HG03064 (cell line): ENCODE data around the gene HACL1.
"Not testable (repeated sequence)": the region's sequence is repeated elsewhere in the genome, so short reads cannot be mapped to it uniquely, and the experiment has no call there.

Source experiments
- ATAC-seq: cut with Tn5 transposase; IDR thresholded peaks from one replicate; pipeline ENCODE4 v1.9.1; 2021; ENCODE audit warnings: low read depth; ENCODE audit not compliant: unreplicated experiment

The HACL1 gene

DNA sequence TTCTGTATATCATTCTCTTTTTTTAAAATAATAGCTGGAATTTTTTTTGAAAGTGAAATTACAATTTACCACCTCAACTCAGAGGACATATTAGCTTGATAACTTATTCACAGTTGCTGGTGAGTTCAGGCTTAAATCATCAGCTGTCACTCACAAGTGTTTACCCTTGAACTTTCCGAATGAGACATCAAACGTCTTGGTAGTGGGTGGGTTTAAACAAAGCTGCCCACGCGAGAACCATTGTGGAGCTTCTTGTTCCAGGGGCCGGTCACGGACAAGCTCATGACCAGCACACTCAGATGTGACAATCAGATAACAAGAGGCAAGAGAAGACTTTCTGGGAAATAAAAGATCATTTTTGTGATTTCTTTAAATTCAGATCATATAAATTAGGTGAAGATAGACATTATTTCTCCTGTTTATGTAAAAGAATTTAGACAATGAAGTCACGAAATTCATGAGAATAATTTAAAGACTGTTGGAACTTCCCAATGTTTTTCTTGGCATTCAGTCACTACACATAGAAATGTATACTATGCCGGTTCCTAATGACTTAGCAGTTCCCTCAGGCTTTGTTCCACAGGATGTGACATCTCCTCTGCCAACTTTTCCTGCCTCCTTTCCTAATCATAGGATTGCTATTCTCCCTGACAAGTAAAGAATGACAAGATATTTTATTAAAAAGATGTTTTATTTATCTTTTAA, 29.4 kb upstream of the HACL1 start:
- no peak for ATAC-seq

DNA sequence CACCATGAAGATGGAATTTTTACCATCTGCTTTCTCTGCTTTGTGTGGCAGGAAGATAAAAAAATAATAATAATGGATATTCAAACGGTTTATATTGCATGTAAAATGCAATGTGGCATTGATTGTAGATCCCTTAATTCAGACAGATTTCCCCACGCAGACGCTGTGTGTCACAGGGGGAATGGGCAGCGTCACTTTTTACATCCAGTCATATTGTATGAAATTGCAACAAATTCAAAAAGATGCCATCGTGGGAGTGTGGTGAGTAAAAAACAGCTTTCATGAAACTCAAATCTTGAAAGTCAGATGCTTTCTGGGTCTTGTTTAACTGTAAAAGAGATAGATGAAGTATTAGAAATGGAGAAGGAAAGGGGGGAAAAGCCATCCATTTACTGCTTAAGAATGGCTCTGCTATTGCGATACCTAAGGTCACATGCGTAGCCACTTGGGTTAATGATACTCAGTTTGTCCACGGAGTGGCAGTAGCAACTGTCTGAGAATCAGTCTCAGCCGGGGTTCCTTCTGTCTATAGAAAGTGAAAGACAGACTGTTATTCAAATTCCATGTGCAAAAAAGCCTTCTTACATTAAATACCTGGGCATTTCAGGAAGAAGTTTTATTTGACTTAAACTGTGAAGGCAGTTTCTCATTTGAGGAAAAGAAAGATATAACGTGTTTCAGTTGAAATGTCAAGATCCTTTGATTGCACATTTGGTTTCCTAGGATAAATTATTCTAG, 28.7 kb upstream of the HACL1 start:
- ATAC-seq, result peak; percentile 96

- ATAC-seq, result no peak
Measured at GRCh38 chr3:15628967-15629366, 27.6 kb upstream of the HACL1 start.

DNA sequence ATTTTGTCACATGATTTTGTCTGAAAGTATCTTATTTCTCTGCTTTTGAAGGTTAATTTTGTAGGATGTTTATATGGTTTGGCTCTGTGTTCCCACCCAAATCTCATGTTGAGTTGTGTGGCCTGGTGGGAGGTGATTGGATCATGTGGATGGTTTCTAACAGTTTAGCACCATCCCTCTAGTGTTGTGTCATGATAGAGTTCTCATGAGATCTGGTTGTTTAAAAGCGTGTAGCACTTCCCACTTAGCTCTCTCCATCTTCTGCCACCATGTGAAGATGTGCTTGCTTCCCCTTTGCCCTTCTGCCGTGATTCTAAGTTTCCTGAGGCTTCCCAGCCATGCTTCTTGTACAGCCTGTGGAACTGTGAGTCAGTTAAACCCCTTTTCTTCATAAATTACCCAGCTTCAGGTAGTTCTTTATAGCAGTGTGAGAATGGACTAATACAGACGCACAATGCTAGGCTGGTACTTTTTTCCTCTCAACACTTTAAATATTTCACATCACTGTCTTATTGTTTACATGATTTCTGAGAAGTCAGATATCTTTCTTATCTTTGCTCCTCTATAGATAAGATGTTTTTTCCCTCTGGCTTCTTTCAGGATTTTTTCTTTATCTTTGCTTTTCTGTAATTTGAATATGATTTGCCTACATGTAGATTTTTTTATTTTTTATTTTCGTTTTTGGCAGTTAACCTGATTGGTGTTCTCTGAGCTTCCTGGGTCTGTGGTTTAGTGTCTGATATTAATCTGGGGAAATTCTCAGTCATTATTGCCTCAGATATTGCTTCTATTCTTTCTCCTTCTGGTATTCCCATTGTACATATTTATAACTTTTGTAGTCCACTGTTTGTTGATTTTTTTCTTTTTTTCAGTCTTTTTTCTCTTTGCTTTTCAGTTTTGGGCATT, 22.4 kb upstream of the HACL1 start:
- no peak for ATAC-seq

DNA sequence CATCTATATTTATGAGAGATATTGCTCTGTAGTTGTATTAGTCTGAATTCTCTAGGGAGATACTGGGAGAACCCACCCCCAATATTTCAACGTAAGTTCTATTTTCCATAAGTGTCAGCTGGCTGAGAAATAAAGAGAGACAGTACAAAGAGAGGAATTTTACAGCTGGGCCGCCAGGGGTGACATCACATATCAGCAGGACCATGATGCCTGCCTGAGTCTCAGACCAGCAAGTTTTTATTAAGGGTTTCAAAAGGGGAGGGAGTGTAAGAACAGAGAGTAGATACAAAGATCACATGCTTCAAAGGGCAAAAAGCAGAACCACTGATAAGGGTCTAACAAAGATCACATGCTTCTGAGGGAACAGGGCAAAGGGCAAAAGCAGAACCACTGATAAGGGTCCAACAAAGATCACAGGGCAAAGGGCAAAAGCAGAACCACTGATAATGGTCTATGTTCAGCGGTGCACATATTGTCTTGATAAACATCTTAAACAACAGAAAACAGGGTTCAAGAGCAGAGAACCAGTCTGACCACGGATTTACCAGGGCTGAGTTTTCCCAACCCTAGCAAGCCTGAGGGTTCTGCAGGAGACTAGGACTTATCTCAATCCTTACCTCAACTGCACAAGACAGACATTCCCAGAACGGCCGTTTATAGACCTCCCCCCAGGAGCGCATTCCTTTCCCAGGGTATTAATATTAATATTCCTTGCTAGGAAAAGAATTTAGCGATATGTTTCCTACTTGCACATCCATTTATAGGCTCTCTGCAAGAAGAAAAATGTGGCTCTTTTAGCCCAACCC, 18.5 kb upstream of the HACL1 start:
- not testable (repeated sequence) for ATAC-seq

DNA sequence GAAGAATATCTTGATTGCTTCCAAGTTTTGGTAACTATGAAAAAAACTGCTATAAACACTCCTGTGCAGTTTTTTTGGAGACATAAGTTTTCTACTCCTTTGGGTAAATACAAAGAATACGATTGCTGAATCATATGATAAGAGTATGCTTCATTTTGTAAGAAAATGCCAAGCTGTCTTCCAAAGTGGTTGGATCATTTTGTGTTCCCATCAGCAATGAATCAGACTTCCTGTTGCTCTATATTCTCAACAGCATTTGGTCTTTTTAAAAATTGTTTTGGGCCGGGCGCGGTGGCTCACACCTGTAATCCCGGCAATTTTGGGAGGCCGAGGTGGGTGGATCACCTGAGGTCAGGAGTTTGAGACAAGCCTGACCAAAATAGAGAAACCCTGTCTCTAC, 14.7 kb upstream of the HACL1 start:
- no peak for ATAC-seq

DNA sequence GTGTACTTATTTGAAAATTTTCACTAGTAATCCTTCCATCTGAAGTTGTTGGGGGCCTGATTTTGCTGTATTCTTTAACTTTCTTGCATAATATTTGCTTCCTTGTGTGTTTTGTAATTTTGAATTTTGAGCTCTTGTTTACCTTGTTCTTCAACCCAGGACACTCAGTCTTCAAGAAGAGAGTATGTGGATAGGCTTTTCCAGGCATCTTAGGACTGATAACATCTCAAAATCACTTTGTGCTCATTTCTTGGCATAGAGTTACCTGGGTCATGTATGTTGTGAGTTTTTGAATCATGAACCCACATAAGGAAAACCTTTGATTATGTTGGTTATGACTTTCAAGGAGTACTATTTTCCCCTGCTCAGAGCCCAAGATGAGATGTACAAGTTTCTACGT, 13.6 kb upstream of the HACL1 start:
- no peak for ATAC-seq

GRCh38 chr3:15612001-15612400, 10.6 kb upstream of the HACL1 start:
- no peak for ATAC-seq

DNA sequence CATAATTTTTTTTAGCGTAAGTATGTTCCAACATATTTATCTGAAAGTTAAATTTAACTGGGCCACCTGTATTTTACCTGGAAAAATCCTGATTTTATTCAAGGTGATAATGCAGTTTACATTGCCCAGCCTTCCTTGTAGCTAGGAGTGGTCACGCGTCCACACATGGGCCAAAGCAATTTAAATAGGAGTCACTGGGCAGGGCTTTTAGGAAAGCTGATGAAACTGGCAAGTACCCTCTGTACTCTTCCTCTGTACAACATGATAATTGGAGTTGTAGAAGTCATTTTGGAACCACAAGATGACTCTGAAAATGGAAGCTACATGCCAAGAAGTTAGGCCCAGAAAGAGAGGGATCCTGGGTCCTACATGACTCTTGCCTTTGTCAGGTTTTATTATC, 9.6 kb upstream of the HACL1 start:
- no peak for ATAC-seq

DNA sequence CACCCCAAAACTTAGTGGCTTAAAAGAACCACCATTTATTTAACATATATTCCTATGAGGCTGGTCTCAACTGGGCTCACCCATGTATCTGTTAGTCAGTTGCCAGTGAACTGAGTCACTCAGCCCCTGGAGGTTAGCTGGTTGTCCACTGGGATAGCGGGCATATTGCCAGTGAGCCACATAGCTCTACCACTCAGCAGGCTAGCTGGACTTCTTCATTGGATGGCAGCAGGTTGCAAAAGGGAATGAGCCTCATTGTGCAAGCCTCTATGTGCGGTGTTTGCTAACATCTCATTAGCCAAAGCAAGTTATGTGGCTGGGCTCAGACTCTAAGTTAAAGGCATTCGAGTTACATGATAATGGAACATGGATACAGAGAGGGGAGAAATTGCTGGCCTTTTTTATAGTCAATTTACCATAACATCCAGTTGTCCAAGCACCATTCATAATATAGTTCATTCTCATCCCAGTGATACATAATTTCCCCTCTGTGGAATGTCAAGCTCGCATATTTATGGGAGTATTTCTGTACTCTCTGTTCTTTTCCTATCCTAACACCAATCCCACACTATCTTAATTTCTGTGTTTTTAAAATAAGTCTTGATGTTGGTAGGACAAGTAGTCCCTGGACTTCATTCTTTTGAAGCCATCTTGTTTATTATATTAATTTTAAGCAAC, 8.9 kb upstream of the HACL1 start:
- no peak for ATAC-seq

GRCh38 chr3:15606434-15606891, 5.1 kb upstream of the HACL1 start:
- ATAC-seq, result no peak

- ATAC-seq, result not testable (repeated sequence)
Measured at GRCh38 chr3:15604584-15604983, 3.2 kb upstream of the HACL1 start.

GRCh38 chr3:15602816-15603215, 1.4 kb upstream of the HACL1 start:
- ATAC-seq, result not testable (repeated sequence)

GRCh38 chr3:15602146-15602536, 772 bp upstream of the HACL1 start:
- peak; percentile 8 for ATAC-seq

- peak; percentile 21 for ATAC-seq
Measured at GRCh38 chr3:15601046-15601398, 347 bp downstream of the HACL1 start.

GRCh38 chr3:15595955-15596354, 5.4 kb downstream of the HACL1 start:
- no peak for ATAC-seq

GRCh38 chr3:15592968-15593367, 8.4 kb downstream of the HACL1 start:
- no peak for ATAC-seq

DNA sequence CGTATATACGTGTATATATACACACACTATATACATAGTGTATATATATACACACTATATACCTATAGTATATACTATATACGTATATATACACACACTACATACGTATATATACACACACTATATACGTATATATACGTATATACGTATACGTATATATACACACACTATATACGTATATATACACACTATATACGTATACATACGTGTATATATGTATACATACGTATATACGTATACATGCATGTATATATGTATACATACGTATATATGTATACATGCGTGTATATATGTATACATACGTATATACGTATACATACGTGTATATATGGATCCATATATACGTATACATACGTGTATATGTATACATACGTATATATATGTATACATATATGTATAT, 9.4 kb downstream of the HACL1 start:
- no peak for ATAC-seq

DNA sequence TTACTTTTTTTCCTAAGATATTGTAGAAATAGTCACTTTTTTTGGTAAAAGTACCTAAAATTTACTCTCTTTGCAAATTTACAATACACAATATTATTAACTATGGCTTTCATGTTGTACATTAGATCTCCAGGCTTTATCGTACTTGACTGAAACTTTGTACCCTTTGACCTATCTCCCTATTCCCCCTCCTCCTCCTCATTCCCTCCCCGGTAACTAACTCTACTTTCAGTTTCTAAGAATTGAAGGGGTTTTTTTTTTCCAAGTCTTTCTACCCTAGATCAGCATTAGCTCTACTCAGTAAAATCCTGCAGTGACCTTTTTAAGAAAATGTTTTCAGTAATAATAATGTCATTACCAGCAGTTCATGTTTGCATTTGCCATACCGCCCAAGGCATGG, 10.1 kb downstream of the HACL1 start:
- no peak for ATAC-seq
